GM12864 (cell line): ENCODE measurements around the gene TCIRG1.
"Not testable (repeated sequence)": the region's sequence is repeated elsewhere in the genome, so short reads cannot be mapped to it uniquely, and the experiment has no call there.

ENCODE experiments used
- DNase-seq: peaks from one replicate; pipeline ENCODE4 v3.0.0-alpha.2; 2011; ENCODE audit warnings: low read depth
- H3K4me3 ChIP-seq: 2 replicates; pipeline ENCODE4 v1.5.1; 2011; ENCODE audit warnings: mild to moderate bottlenecking, low read depth, low read length, control low read depth
- CTCF ChIP-seq: IDR thresholded peaks from 2 replicates; pipeline ENCODE4 v1.5.1; 2011; ENCODE audit warnings: low read depth, mild to moderate bottlenecking, moderate library complexity, low read length, control low read depth, inconsistent platforms; ENCODE audit errors: missing control alignments

Gene TCIRG1, protein sequence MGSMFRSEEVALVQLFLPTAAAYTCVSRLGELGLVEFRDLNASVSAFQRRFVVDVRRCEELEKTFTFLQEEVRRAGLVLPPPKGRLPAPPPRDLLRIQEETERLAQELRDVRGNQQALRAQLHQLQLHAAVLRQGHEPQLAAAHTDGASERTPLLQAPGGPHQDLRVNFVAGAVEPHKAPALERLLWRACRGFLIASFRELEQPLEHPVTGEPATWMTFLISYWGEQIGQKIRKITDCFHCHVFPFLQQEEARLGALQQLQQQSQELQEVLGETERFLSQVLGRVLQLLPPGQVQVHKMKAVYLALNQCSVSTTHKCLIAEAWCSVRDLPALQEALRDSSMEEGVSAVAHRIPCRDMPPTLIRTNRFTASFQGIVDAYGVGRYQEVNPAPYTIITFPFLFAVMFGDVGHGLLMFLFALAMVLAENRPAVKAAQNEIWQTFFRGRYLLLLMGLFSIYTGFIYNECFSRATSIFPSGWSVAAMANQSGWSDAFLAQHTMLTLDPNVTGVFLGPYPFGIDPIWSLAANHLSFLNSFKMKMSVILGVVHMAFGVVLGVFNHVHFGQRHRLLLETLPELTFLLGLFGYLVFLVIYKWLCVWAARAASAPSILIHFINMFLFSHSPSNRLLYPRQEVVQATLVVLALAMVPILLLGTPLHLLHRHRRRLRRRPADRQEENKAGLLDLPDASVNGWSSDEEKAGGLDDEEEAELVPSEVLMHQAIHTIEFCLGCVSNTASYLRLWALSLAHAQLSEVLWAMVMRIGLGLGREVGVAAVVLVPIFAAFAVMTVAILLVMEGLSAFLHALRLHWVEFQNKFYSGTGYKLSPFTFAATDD

DNA sequence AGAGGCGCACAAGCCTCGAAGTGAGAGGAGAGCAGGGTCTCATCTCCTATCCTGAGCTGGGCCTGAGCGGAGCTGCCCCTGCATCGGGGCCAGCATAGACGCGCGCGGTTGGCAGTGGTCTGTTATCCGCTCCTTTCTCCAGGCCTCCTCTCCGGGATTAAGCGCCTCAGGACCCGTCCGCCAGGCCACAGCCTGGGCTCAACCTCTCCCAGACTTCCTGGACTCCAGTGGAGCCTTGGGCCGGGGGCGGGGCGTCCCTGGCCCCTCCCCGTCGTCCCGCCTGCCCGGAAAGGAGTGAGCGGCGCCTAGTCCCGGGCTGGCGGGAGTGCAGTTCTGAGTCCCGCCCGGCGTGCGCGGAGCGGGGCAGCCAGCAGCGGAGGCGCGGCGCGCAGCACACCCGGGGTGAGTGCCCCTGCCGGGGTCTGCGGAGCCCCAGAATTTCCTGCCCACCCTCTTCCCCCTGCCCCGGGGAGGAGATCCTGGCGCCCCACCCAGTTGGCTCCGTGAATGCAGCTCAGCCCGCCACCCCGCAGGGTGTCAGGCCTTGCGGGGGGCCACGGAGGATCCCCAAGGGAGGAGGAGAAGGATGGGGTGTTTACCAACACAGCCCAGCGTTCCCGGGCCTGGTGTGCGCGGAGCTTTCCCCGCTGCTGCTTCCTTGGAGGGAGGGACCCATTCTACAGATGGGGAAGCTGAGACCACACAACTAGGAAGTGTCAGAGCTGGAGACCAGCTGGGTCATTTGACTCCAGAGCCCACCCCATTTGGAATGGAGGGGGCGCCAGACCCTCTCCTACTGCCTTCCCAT, at the start of gene TCIRG1:
TSS of gene TCIRG1 (plus strand) at position 308 of the 808 bp plus-strand sequence. CDS start 2,247 bp downstream, outside the sequence.
- TF ChIP-seq CTCF: no peak
- no peak for DNase-seq
- peak within 1 kb of the TSS; percentile 90 for H3K4me3 ChIP-seq

GRCh38 chr11:67990546-67991346, 48.1 kb upstream of the TCIRG1 start:
- not testable (repeated sequence) for DNase-seq, H3K4me3 ChIP-seq

GRCh38 chr11:67991347-67992121, 47.3 kb upstream of the TCIRG1 start:
- not testable (repeated sequence) for DNase-seq, H3K4me3 ChIP-seq

DNA sequence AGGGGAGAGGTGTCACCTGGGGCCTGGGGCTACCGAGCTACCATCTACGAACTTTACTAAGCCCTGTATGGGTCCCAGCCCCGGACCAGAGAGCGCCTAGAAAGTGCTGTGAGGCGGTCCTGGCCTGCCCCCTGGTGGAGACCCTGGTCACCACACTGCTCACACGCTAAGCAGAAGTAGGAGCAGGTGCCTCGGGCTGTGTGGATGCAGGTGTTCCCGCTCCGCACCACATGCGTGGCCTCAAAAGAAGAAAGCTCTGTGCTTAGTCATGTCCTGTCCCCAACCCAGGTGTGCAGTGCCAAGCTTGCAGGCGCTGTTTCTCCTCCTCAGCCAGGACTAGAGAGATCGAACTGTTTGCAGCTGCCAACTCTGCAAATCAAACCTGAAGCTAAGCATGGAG, 45.0 kb upstream of the TCIRG1 start:
- TF ChIP-seq CTCF: peak; percentile 63
- not testable (repeated sequence) for DNase-seq, H3K4me3 ChIP-seq

- H3K4me3 ChIP-seq, DNase-seq: not testable (repeated sequence)
Observed at GRCh38 chr11:67994387-67994786, 44.4 kb upstream of the TCIRG1 start.

- not testable (repeated sequence) for H3K4me3 ChIP-seq, DNase-seq
Observed at GRCh38 chr11:67995129-67995528, 43.7 kb upstream of the TCIRG1 start.

DNA sequence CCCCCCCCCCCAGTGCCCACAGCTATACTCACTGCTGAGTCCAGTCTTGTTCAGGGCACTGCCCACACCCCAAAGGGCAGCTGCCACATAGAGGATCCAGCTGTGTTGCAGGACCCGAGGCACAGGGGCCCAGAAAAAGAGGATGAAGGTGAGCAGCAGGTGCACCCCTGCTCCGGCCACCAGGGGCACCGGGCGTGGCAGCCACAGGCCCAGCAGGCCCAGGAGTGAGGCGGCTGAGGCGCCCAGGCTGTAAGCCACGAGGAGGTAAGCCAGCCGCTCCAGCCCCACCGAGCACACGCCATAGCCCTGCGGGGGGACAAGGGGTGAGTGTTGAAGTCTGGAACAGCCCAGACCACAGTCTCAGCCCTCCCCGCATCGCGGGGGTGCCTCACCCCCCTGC, 43.2 kb upstream of the TCIRG1 start:
- DNase-seq, H3K4me3 ChIP-seq: not testable (repeated sequence)

DNA sequence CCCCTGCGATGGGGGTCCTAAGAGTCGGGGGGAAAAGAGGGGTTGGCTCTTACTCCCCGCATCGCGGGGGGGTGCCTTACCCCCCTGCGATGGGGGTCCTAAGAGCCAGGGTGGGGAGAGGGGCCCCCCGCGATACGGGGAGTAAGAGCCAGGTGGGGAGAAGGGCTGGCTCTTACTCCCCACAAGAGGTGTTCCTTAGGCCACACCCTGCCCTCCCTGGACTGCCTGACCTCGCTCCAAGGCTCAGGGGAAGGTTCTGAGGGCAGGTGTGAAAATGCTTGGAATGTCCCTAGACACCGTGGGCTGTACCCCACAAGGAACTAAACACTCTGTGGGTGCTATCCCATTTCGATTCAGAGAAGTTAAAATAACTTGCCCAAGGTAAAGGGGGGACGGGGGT, 42.8 kb upstream of the TCIRG1 start:
- DNase-seq: no peak
- no peak overlapping the region for H3K4me3 ChIP-seq
- no peak for TF ChIP-seq CTCF
